Endothelial cell of umbilical vein (primary cell): Measurements from ENCODE around the gene LRRC61. TPM values are rescaled to one million over a fixed set of nuclear protein-coding genes. Genes with fewer than 3 reads are reported as not detected.
"Not testable (repeated sequence)": the region's sequence is repeated elsewhere in the genome, so short reads cannot be mapped to it uniquely, and the experiment has no call there.

Source experiments
- BruUV-seq: library from RNA; stranded (reverse); fragments of 400-500 nt; replicated peaks from 2 replicates; lab custom pipeline; 2021; lab: Mats Ljungman, UMichigan
- CTCF ChIA-PET: fragments of 300-600, 350-600 bp; sonication (Branson Sonifier 250); formaldehyde crosslinking; loops from one replicate; lab custom pipeline; 2021; ENCODE audit warnings: antibody characterized with exemption, inconsistent platforms; lab: Charles Lee
- POLR2A ChIA-PET: fragments of 300-600, 350-600 bp; sonication (Branson Sonifier 250); formaldehyde crosslinking; loops from one replicate; lab custom pipeline; 2021; ENCODE audit warnings: antibody characterized with exemption, inconsistent platforms; lab: Charles Lee
- DNase-seq: peaks from one replicate; pipeline ENCODE4 v3.0.0-alpha.2; 2011; ENCODE audit warnings: low read depth, low spot score
- FAIRE-seq: peaks from 2 replicates; lab custom pipeline; 2011; peaks lifted over from hg19 to GRCh38; lab: Jason Lieb, UNC
- H2AFZ ChIP-seq: 2 replicates; pipeline ENCODE4 v1.6.0; 2012; ENCODE audit warnings: low read depth, low read length, control low read depth, inconsistent platforms
- H3K27ac ChIP-seq: 2 replicates; pipeline ENCODE4 v1.5.1; 2011; ENCODE audit warnings: low read depth, mild to moderate bottlenecking, control low read depth, low read length, moderate library complexity; ENCODE audit not compliant: insufficient read depth
- H3K27me3 ChIP-seq, 2 experiments: 2 replicates each; pipeline versions ENCODE4 v1.6.0 to v1.6.1; 2011; ENCODE audit warnings: low read length in 2 of 2, mixed read lengths in 1 of 2; ENCODE audit not compliant: control insufficient read depth in 2 of 2, insufficient read depth in 2 of 2
- H3K36me3 ChIP-seq, 2 experiments: 2 replicates in 1 of 2; 3 replicates in 1 of 2; pipeline ENCODE4 v1.5.1; 2011; ENCODE audit warnings: low read length in 2 of 2, mild to moderate bottlenecking in 1 of 2, moderate library complexity in 1 of 2; ENCODE audit not compliant: control insufficient read depth in 2 of 2, insufficient read depth in 2 of 2; ENCODE audit errors: extremely low read depth in 1 of 2
- H3K4me1 ChIP-seq: 3 replicates; pipeline ENCODE4 v1.5.1; 2011; ENCODE audit warnings: mild to moderate bottlenecking, low read length; ENCODE audit not compliant: control insufficient read depth, insufficient read depth; ENCODE audit errors: extremely low read depth
- H3K4me2 ChIP-seq: 2 replicates; pipeline ENCODE4 v1.6.1; 2011; ENCODE audit warnings: low read length, control low read depth, mixed read lengths; ENCODE audit not compliant: insufficient read depth
- H3K4me3 ChIP-seq, 3 experiments: fragments of 200-600 bp in 1 of 3; sonication (generic), shearing (Covaris generic) in 1 of 3; replicated peaks in 1 of 3; 2 replicates each; pipeline ENCODE4 v1.5.1; 2011 to 2016; ENCODE audit warnings: control low read depth in 3 of 3, low read length in 3 of 3, mild to moderate bottlenecking in 2 of 3, inconsistent platforms in 1 of 3, low read depth in 1 of 3, moderate library complexity in 1 of 3; ENCODE audit not compliant: insufficient read depth in 1 of 3
- H3K79me2 ChIP-seq: 2 replicates; pipeline ENCODE4 v1.6.0; 2012; ENCODE audit warnings: low read length, inconsistent platforms; ENCODE audit not compliant: control insufficient read depth, insufficient read depth
- H3K9ac ChIP-seq: replicated peaks from 2 replicates; pipeline ENCODE3; 2011; ENCODE audit warnings: low read length, control low read depth; ENCODE audit not compliant: insufficient read depth; ENCODE audit errors: extremely low read depth
- H3K9me1 ChIP-seq: replicated peaks from 3 replicates; pipeline ENCODE4 v1.6.0; 2011; ENCODE audit warnings: mild to moderate bottlenecking, low read length; ENCODE audit not compliant: control insufficient read depth, insufficient read depth; ENCODE audit errors: extremely low read depth
- H3K9me3 ChIP-seq: replicated peaks from 2 replicates; pipeline ENCODE4 v1.5.1; 2012; ENCODE audit warnings: low read length, inconsistent platforms; ENCODE audit not compliant: control insufficient read depth, insufficient read depth
- H4K20me1 ChIP-seq: replicated peaks from 2 replicates; pipeline ENCODE3; 2011; ENCODE audit warnings: mild to moderate bottlenecking, low read length; ENCODE audit not compliant: control insufficient read depth, insufficient read depth; ENCODE audit errors: extremely low read depth
- CTCF ChIP-seq, 2 donors: IDR thresholded peaks; 1 replicate in 1 of 2; 2 replicates in 1 of 2; pipeline ENCODE4 v1.5.1; 2011; ENCODE audit warnings: low read length in 2 of 2, mild to moderate bottlenecking in 2 of 2, moderate library complexity in 2 of 2, control low read depth in 1 of 2, inconsistent platforms in 1 of 2, low read depth in 1 of 2; ENCODE audit not compliant: insufficient read depth in 1 of 2; ENCODE audit errors: extremely low read depth in 1 of 2
- dilution Hi-C: fragments of 300-500 bp; cut with MboI; formaldehyde crosslinking; loops from one replicate; pipeline ENCODE4 v1.15.0; 2019; ENCODE audit warnings: low sequenced_read_pairs; ENCODE audit not compliant: extremely low pct_ligation_motif_present
- intact Hi-C: fragments of 100-400 bp; cut with micrococcal nuclease; formaldehyde crosslinking; loops from one replicate; pipeline ENCODE4 v1.10.0; 2022
- polyA plus RNA-seq, 4 experiments: library from polyadenylated mRNA; depleted of rRNA in 3 of 4; stranded (reverse) in 3 of 4; unstranded in 1 of 4; fragments of >200 nt; gene quantifications; 2 replicates each; pipeline versions ENCODE4 v1.2.1 to v1.2.3, GENCODE V29; 2011 to 2012; ENCODE audit warnings: missing spikeins in 1 of 4
- total RNA-seq: library from RNA; stranded (reverse); gene quantifications from 2 replicates; pipeline ENCODE4 v1.2.3, GENCODE V29; 2021

The LRRC61 gene
- total and polyA plus RNA-seq, 2 donors (not counting 3 experiments of a cell fraction or from before 2014, with no cell fraction given) = 0.72 TPM; not detected in 1

DNA sequence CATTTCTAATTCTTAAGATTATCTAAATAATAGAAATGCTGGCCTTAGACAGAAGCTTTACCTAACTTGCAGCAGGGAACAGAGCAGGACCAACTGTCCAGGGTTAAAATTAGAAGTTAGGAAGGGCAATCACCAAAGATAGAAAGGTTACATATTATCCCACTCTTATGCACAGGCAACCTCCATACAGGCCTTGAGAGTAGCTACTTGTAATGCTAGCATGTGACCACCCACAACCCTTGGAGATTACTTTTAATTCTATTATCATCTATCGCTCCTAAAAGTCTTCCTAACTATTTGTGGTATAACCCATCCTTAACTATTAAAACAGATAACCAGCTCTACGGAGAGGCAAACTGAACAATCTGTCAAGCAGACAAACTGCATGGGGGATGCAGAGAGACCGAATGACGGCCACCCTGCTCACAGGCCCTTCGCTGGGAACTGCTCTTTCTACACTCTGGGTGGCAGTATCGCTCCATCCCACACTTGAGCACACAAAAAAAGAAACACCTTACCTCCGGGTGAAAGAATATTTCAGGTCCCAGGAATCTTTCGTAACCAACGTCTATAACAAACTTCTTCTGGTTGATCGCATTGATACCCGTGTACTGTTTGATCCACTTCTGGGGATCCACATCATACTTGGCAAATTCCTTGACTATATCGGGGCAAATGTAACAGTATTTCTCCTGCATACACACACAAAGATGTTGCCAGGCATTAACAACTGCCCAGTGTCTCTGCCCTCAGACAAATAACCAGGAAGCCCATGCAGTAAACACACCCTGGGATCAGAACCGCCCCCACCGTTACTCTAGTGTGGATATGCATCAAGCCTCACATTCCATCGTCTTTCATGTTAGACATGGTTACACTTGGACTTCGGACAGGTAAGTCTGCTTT is 37.1 kb upstream of the LRRC61 start:
- not testable (repeated sequence) for H4K20me1 ChIP-seq
- FAIRE-seq = peak; percentile 94
- intact Hi-C loops = loop anchor here (2.0 to 10.0 kb wide), 5 partner anchors 71 to 701 kb away; no protein-coding TSS in a partner anchor

GRCh38 chr7:150287815-150288214 is 35.3 kb upstream of the LRRC61 start:
- H3K27ac ChIP-seq, H3K36me3 ChIP-seq, H4K20me1 ChIP-seq, H3K9me3 ChIP-seq, H3K27me3 ChIP-seq, H3K9me1 ChIP-seq, CTCF ChIA-PET, BruUV-seq, POLR2A ChIA-PET, dilution Hi-C loops, DNase-seq, H3K79me2 ChIP-seq, H2AFZ ChIP-seq, H3K9ac ChIP-seq, H3K4me2 ChIP-seq, H3K4me1 ChIP-seq, H3K4me3 ChIP-seq, FAIRE-seq: not testable (repeated sequence)
- intact Hi-C loops = loop anchor here (2.0 to 10.0 kb wide), 5 partner anchors 69 to 699 kb away; no protein-coding TSS in a partner anchor

More for the DNA sequence above, 37.1 kb upstream of the LRRC61 start:
- H3K9me3 ChIP-seq, H3K4me2 ChIP-seq, H3K9ac ChIP-seq, dilution Hi-C loops, H3K4me3 ChIP-seq, H3K79me2 ChIP-seq, POLR2A ChIA-PET, H3K9me1 ChIP-seq, H3K27ac ChIP-seq, H3K36me3 ChIP-seq, H2AFZ ChIP-seq, H3K27me3 ChIP-seq, H3K4me1 ChIP-seq, BruUV-seq: not testable (repeated sequence)
- peak; percentile 22 to 35 for TF ChIP-seq CTCF (IDR thresholded peaks at IDR 0.05; ENCODE audit: extremely low read depth in 1 of 2, insufficient read depth in 1 of 2, low read depth in 1 of 2, low read length in 2 of 2)
- peak; percentile 9 for DNase-seq
- CTCF ChIA-PET = interaction anchor here (0.6 to 1.2 kb wide), 6 partner anchors 64 to 725 kb away, joined by 3 to 6 read pairs (median 4); no protein-coding TSS in a partner anchor

DNA sequence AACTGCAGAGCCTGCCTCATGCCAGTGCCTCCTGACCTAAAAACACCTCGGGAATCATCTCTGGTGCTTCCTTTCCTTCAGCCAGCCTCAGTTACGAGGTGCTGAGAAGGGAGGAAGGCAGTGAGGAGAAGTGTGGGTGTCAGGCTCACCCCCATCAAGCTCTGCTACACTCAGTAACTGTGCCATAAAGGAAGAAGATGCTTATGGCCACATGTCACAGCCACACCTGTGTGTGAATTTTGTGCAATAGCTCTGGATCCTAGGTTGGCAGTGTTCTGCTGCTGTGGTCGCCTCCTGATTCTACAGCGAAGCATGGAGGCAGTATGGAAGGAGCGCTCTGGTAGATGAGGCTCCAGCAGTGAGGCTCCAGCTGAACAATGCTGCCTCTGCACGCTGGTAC is 34.3 kb upstream of the LRRC61 start:
- H3K27me3 ChIP-seq, H3K9me3 ChIP-seq, H3K27ac ChIP-seq, H3K79me2 ChIP-seq, DNase-seq, H3K4me1 ChIP-seq, FAIRE-seq, H4K20me1 ChIP-seq, H3K9me1 ChIP-seq, dilution Hi-C loops, H2AFZ ChIP-seq, BruUV-seq, POLR2A ChIA-PET, H3K36me3 ChIP-seq, CTCF ChIA-PET, H3K4me2 ChIP-seq, H3K4me3 ChIP-seq, H3K9ac ChIP-seq: not testable (repeated sequence)
- intact Hi-C loops = loop anchor here (5.0 to 10.0 kb wide), 3 partner anchors 68 to 698 kb away; no protein-coding TSS in a partner anchor
